ENCODE results near the gene ZC3H14.
"Not testable (repeated sequence)": the region's sequence is repeated elsewhere in the genome, so short reads cannot be mapped to it uniquely, and the experiment has no call there.

Gene ZC3H14, protein sequence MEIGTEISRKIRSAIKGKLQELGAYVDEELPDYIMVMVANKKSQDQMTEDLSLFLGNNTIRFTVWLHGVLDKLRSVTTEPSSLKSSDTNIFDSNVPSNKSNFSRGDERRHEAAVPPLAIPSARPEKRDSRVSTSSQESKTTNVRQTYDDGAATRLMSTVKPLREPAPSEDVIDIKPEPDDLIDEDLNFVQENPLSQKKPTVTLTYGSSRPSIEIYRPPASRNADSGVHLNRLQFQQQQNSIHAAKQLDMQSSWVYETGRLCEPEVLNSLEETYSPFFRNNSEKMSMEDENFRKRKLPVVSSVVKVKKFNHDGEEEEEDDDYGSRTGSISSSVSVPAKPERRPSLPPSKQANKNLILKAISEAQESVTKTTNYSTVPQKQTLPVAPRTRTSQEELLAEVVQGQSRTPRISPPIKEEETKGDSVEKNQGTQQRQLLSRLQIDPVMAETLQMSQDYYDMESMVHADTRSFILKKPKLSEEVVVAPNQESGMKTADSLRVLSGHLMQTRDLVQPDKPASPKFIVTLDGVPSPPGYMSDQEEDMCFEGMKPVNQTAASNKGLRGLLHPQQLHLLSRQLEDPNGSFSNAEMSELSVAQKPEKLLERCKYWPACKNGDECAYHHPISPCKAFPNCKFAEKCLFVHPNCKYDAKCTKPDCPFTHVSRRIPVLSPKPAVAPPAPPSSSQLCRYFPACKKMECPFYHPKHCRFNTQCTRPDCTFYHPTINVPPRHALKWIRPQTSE

GRCh38 chr14:88562831-88563686 is at the start of gene ZC3H14:
Gene ZC3H14, plus strand, starts transcription at chr14:88563037. Its CDS starts 97 bp downstream, at chr14:88563134.
- DNase-seq (ENCODE audit: low read depth, low spot score): peak; percentile 93

DNA sequence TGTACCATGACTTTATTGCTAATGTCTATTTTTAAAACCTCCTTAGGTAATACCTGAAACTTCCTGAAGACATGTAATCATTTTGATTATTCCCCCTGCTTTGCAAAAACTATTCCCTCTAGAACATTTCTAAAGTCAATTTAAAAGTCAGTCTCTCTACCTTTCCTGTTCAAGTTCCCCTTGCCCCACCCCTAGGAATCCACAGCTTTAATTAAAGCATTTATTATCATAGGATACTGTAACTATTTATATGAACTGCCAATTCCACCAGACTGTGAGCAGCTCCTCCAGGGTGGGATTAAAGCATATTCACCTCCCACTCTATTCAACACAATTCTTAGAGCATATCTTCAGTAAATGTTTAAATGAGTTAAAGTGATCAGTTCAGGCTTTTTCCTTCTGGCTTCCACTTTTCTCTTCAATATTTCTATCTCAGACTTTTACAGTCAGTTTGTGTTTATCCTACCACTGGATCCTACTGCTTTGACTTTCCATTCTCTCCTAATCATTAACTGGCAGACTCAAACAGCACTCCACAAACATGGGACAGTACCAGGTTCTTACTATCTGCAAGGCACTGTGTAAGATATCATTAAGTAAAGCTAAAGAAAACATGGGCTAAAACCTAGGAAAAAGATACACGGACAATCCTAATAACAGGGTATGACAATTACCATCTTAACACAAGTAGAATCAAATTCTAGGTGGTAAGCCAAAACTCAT is 47.2 kb upstream of the ZC3H14 start:
- DNase-seq (ENCODE audit: low read depth, low spot score): no peak

DNA sequence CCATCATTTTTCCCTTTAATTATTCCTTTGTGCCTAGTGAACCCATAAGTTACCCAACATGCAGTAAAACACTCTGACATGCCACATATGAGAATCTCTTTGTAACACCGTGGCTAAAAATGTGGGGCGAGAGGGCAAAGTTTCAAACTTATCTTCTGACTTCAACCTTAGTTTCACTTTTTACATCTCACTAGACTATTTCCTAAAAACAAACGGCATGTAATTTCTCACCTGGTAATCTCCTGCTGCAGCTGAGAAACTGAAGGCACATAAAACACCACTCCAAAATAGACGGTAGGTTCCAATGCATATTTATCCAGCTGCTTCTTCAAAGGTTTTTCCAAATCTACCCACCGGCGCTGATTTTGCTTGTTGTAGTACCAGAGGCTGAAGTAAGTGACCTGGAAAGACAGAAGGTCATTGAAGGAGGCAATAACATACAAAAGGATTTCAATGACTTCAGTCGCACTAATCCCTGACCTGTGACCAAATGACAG is 45.9 kb upstream of the ZC3H14 start:
- no peak for DNase-seq (ENCODE audit: low read depth, low spot score)

GRCh38 chr14:88518592-88519512 is 44.0 kb upstream of the ZC3H14 start:
- no peak for DNase-seq (ENCODE audit: low read depth, low spot score)

GRCh38 chr14:88519907-88520306 is 42.9 kb upstream of the ZC3H14 start:
- no peak for DNase-seq (ENCODE audit: low read depth, low spot score)

DNA sequence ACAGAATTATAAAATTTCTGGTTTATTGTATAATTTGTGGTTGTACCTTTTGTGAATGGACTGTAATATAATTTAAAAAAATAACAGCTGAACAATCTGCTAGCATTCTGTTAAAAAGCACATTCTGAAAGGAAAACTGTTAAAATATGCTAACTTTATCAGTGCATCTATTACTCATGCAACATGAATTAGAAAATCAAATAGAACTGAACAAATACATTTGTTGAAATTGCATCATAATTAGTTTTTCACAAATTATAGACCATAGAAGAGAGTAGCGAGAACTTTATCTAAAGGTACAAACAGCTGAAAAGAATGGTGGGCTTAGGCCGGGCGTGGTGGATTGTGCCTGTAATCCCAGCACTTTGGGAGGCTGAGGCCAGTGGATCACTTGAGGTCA is 41.0 kb upstream of the ZC3H14 start:
- DNase-seq (ENCODE audit: low read depth, low spot score): no peak

GRCh38 chr14:88522393-88522792 is 40.4 kb upstream of the ZC3H14 start:
- no peak for DNase-seq (ENCODE audit: low read depth, low spot score)

DNA sequence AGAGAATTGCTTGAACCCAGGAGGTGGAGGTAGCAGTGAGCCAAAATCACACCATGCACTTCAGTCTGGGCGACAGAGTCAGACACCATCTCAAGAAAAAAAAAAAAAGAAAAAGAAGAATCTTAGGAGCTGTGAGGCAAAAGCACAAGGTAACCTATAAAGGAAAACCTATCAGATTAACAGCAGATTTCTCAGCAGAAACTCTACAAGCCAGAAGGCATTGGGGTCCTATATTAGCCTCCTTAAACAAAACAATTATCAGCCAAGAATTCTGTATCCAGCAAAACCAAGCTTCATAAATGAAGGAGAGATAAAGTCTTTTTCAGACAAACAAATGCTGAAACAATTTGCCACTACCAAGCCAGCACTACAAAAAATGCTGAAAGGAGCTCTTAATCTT is 32.9 kb upstream of the ZC3H14 start:
- DNase-seq (ENCODE audit: low read depth, low spot score): not testable (repeated sequence)

GRCh38 chr14:88533064-88533602 is 29.7 kb upstream of the ZC3H14 start:
- DNase-seq (ENCODE audit: low read depth, low spot score): no peak

- peak; percentile 13 for DNase-seq (ENCODE audit: low read depth, low spot score)
These were observed 27.7 kb upstream of the ZC3H14 start for GRCh38 chr14:88535149-88535548.

- no peak for DNase-seq (ENCODE audit: low read depth, low spot score)
These were observed 27.0 kb upstream of the ZC3H14 start for GRCh38 chr14:88535813-88536212.

DNA sequence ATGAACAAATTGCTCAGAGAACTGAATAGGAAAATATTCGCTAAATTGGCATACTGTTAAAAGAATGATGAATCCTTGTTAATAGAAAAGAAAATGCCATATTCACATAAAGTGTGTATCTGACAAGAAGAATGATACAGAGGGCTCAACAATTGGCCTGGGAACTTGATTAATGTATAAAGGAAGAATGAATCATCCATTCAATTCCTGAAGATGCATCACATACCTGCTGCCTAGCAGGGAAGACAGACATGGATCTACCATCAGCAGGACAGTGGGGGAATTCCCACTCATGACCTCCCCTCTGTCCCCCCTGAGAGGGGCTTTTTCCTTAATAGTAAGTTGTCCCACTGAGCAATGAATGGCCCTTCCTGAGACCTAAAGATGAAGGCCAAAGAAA is 21.5 kb upstream of the ZC3H14 start:
- no peak for DNase-seq (ENCODE audit: low read depth, low spot score)

GRCh38 chr14:88542857-88543795 is 19.7 kb upstream of the ZC3H14 start:
- DNase-seq (ENCODE audit: low read depth, low spot score): no peak

DNA sequence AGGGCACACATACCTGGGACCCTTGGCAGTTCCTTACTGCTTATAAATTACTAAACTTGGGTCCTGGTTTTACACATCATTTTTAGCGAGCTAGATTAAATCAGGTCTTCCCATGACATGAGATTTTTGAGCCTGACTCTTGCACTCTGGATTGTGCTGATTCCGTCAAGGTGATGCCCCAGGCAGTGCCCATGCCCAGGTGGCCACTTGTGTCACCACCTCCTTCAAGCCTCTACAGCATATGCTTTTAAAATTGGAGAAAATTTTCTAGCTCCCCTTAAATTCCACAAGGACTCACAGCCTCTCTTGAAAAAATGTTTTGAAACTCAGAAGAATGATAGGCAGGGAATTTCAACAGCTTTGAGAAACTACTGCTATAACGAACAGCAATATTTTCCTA is 17.6 kb upstream of the ZC3H14 start:
- no peak for DNase-seq (ENCODE audit: low read depth, low spot score)

GRCh38 chr14:88546621-88547385 is 16.0 kb upstream of the ZC3H14 start:
- DNase-seq (ENCODE audit: low read depth, low spot score): no peak

- DNase-seq (ENCODE audit: low read depth, low spot score): no peak
These were observed 15.5 kb upstream of the ZC3H14 start for GRCh38 chr14:88547386-88547780.

GRCh38 chr14:88550078-88550477 is 12.8 kb upstream of the ZC3H14 start:
- DNase-seq (ENCODE audit: low read depth, low spot score): no peak
